GM23248 (cell line): Measurements from ENCODE around the gene PCDHB13.
"Not testable (repeated sequence)": the region's sequence is repeated elsewhere in the genome, so short reads cannot be mapped to it uniquely, and the experiment has no call there.

Experiments
- EZH2 ChIP-seq: fragments of 200-600 bp; sonication (generic); IDR thresholded peaks from 2 replicates; pipeline ENCODE4 v1.6.1; 2018; ENCODE audit warnings: antibody characterized with exemption, mild to moderate bottlenecking; ENCODE audit not compliant: insufficient read depth, poor library complexity, severe bottlenecking
- EZH2phosphoT487 ChIP-seq: fragments of 200-600 bp; sonication (generic); IDR thresholded peaks from 2 replicates; pipeline ENCODE4 v1.6.1; 2018; ENCODE audit warnings: antibody characterized with exemption, moderate library complexity, mild to moderate bottlenecking, low read depth; ENCODE audit not compliant: insufficient read depth

GRCh38 chr5:141177577-141178191 is 36.0 kb upstream of the PCDHB13 start, which contains the start of gene PCDHB8:
- TF ChIP-seq EZH2phosphoT487, EZH2: not testable (repeated sequence)
